ENCODE results near the gene SNAPC4.

SNAPC4 gene

GRCh38 chr9:136423432-136424146, 23.6 kb upstream of the SNAPC4 start:
- DNase-seq = no peak
- Mint-ChIP-seq H3K4me1 (no peaks in the 10 kb centered on the region), H3K27me3 (ENCODE audit: low read depth, poor library complexity) (peaks cover 3% of the 10 kb centered on the region), H3K36me3 (ENCODE audit: low read depth) (peaks cover 29% of the 10 kb centered on the region), H3K9me3 (no peaks in the 10 kb centered on the region), H3K4me3 (no peak overlapping the region), H3K27ac (no peak overlapping the region)
- no peak for TF ChIP-seq CTCF (IDR thresholded peaks at IDR 0.05)

- H3K27me3 Mint-ChIP-seq (ENCODE audit: low read depth, poor library complexity) = peaks cover 3% of the 10 kb centered on the region
- peaks cover 30% of the 10 kb centered on the region for H3K36me3 Mint-ChIP-seq (ENCODE audit: low read depth)
- DNase-seq = no peak
- no peak overlapping the region for H3K4me3 Mint-ChIP-seq
- no peak for TF ChIP-seq CTCF (IDR thresholded peaks at IDR 0.05)
- no peaks in the 10 kb centered on the region for H3K9me3 Mint-ChIP-seq
- H3K4me1 Mint-ChIP-seq = no peaks in the 10 kb centered on the region
- H3K27ac Mint-ChIP-seq = no peak overlapping the region
These were observed 22.9 kb upstream of the SNAPC4 start for GRCh38 chr9:136422876-136423275.

GRCh38 chr9:136421791-136422190, 21.8 kb upstream of the SNAPC4 start:
- no peaks in the 10 kb centered on the region for H3K9me3 Mint-ChIP-seq
- no peak for TF ChIP-seq CTCF (IDR thresholded peaks at IDR 0.05)
- no peaks in the 10 kb centered on the region for H3K4me1 Mint-ChIP-seq
- H3K36me3 Mint-ChIP-seq (ENCODE audit: low read depth) = peaks cover 28% of the 10 kb centered on the region
- peaks cover 2% of the 10 kb centered on the region for H3K27me3 Mint-ChIP-seq (ENCODE audit: low read depth, poor library complexity)
- H3K27ac Mint-ChIP-seq = no peak overlapping the region
- no peak for DNase-seq
- H3K4me3 Mint-ChIP-seq = no peak overlapping the region

- Mint-ChIP-seq H3K27ac (no peak overlapping the region), H3K27me3 (ENCODE audit: low read depth, poor library complexity) (no peaks in the 10 kb centered on the region)
- no peak for DNase-seq
These were observed 19.1 kb upstream of the SNAPC4 start for GRCh38 chr9:136419092-136419420.

GRCh38 chr9:136418182-136419091, 18.5 kb upstream of the SNAPC4 start:
- no peaks in the 10 kb centered on the region for H3K27me3 Mint-ChIP-seq (ENCODE audit: low read depth, poor library complexity)
- no peak overlapping the region for H3K27ac Mint-ChIP-seq
- H3K4me1 Mint-ChIP-seq = no peaks in the 10 kb centered on the region
- no peaks in the 10 kb centered on the region for H3K9me3 Mint-ChIP-seq
- H3K4me3 Mint-ChIP-seq = no peak overlapping the region
- no peak for TF ChIP-seq CTCF (IDR thresholded peaks at IDR 0.05)
- DNase-seq = no peak
- H3K36me3 Mint-ChIP-seq (ENCODE audit: low read depth) = peaks cover 44% of the 10 kb centered on the region

More at GRCh38 chr9:136419092-136419420, 19.1 kb upstream of the SNAPC4 start:
- TF ChIP-seq CTCF (IDR thresholded peaks at IDR 0.05) = no peak
- Mint-ChIP-seq H3K36me3 (ENCODE audit: low read depth) (peaks cover 38% of the 10 kb centered on the region), H3K9me3 (no peaks in the 10 kb centered on the region), H3K4me1 (no peaks in the 10 kb centered on the region), H3K4me3 (no peak overlapping the region)
